DMS79 (cell line): Measurements from ENCODE around the gene KRTAP25-1.

Source experiments
- DNase-seq: peaks from one replicate; lab custom pipeline; 2025; lab: John Stamatoyannopoulos, UW

The KRTAP25-1 gene

GRCh38 chr21:30289215-30289614 lies at the start of gene KRTAP25-1:
Gene KRTAP25-1 (minus strand): TSS chr21:30289514. CDS start chr21:30289490, 24 bp downstream.
- DNase-seq = no peak

- no peak for DNase-seq
Measured at GRCh38 chr21:30338717-30339116, 49.4 kb upstream of the KRTAP25-1 start.

- DNase-seq = no peak
Measured at GRCh38 chr21:30337772-30338171, 48.5 kb upstream of the KRTAP25-1 start.

- DNase-seq = no peak
Measured at GRCh38 chr21:30337276-30337744, 48.0 kb upstream of the KRTAP25-1 start, which contains the start of gene KRTAP27-1. Gene KRTAP27-1 (minus strand): TSS chr21:30337694. CDS start chr21:30337668, 26 bp downstream.

- no peak for DNase-seq
Measured at GRCh38 chr21:30336596-30336995, 47.3 kb upstream of the KRTAP25-1 start.

GRCh38 chr21:30333736-30334135 lies 44.4 kb upstream of the KRTAP25-1 start:
- DNase-seq = no peak

GRCh38 chr21:30332681-30333080 lies 43.4 kb upstream of the KRTAP25-1 start:
- DNase-seq = no peak

- no peak for DNase-seq
Measured at GRCh38 chr21:30329203-30329875, 40.0 kb upstream of the KRTAP25-1 start.

GRCh38 chr21:30326390-30326789 lies 37.1 kb upstream of the KRTAP25-1 start:
- DNase-seq = no peak

GRCh38 chr21:30320215-30320614 lies 30.9 kb upstream of the KRTAP25-1 start, which contains the start of gene KRTAP26-1:
Gene KRTAP26-1 (minus strand): TSS chr21:30320315. CDS start chr21:30320035, 280 bp downstream.
- no peak for DNase-seq

- DNase-seq = no peak
Measured at GRCh38 chr21:30315701-30316100, 26.4 kb upstream of the KRTAP25-1 start.

GRCh38 chr21:30306884-30307283 lies 17.6 kb upstream of the KRTAP25-1 start:
- DNase-seq = no peak

- no peak for DNase-seq
Measured at GRCh38 chr21:30305136-30305535, 15.8 kb upstream of the KRTAP25-1 start.

GRCh38 chr21:30282850-30283249 lies 6.5 kb downstream of the KRTAP25-1 start, which contains the start of gene KRTAP24-1:
Gene KRTAP24-1 (minus strand): TSS chr21:30282950. CDS start chr21:30282932, 18 bp downstream.
- DNase-seq = no peak

- DNase-seq = no peak
Measured at GRCh38 chr21:30271611-30272010, 17.7 kb downstream of the KRTAP25-1 start.

GRCh38 chr21:30271156-30271555 lies 18.2 kb downstream of the KRTAP25-1 start:
- no peak for DNase-seq

- no peak for DNase-seq
Measured at GRCh38 chr21:30269803-30270530, 19.3 kb downstream of the KRTAP25-1 start.

- no peak for DNase-seq
Measured at GRCh38 chr21:30268608-30269197, 20.6 kb downstream of the KRTAP25-1 start.

GRCh38 chr21:30257773-30258172 lies 31.5 kb downstream of the KRTAP25-1 start:
- DNase-seq = no peak

GRCh38 chr21:30256100-30256499 lies 33.2 kb downstream of the KRTAP25-1 start:
- DNase-seq = no peak

- DNase-seq = no peak
Measured at GRCh38 chr21:30255679-30256078, 33.6 kb downstream of the KRTAP25-1 start.

- DNase-seq = no peak
Measured at GRCh38 chr21:30251781-30252180, 37.5 kb downstream of the KRTAP25-1 start.

- no peak for DNase-seq
Measured at GRCh38 chr21:30249936-30250335, 39.4 kb downstream of the KRTAP25-1 start.
